H9 (cell line): ENCODE measurements around the gene SGCB. TPM values are rescaled to one million over a fixed set of nuclear protein-coding genes. Genes with fewer than 3 reads are reported as not detected.

ENCODE experiments used
- DNase-seq: peaks from one replicate; pipeline ENCODE4 v3.0.0-alpha.2; 2017
- H2AFZ ChIP-seq: one replicate; pipeline ENCODE4 v1.6.1; 2013; ENCODE audit warnings: mild to moderate bottlenecking, low read length, control low read depth, moderate library complexity
- H2AK5ac ChIP-seq: 2 replicates; pipeline ENCODE4 v1.6.1; 2013; ENCODE audit warnings: low read length, control low read depth, mixed read lengths; ENCODE audit not compliant: insufficient read length
- H2BK120ac ChIP-seq: one replicate; pipeline ENCODE4 v1.6.1; 2013; ENCODE audit warnings: low read depth, mild to moderate bottlenecking, low read length, control low read depth, inconsistent platforms; ENCODE audit not compliant: poor library complexity, severe bottlenecking
- H2BK12ac ChIP-seq: 2 replicates; pipeline ENCODE4 v1.6.1; 2013; ENCODE audit warnings: low read length, control low read depth, mixed read lengths, low read depth; ENCODE audit not compliant: insufficient read length
- H2BK15ac ChIP-seq: 2 replicates; pipeline ENCODE4 v1.6.1; 2013; ENCODE audit warnings: low read depth, low read length, control low read depth
- H2BK20ac ChIP-seq: one replicate; pipeline ENCODE4 v1.6.1; 2013; ENCODE audit warnings: low read depth, mild to moderate bottlenecking, low read length, control low read depth, inconsistent platforms; ENCODE audit not compliant: poor library complexity, severe bottlenecking
- H2BK5ac ChIP-seq: 2 replicates; pipeline ENCODE4 v1.6.1; 2013; ENCODE audit warnings: low read length, control low read depth, mixed read lengths; ENCODE audit not compliant: insufficient read length
- H3K14ac ChIP-seq: 2 replicates; pipeline ENCODE4 v1.6.1; 2013; ENCODE audit warnings: low read length, control low read depth; ENCODE audit not compliant: insufficient read depth
- H3K18ac ChIP-seq: 2 replicates; pipeline ENCODE4 v1.6.1; 2013; ENCODE audit warnings: low read depth, mild to moderate bottlenecking, mixed read lengths, low read length, control low read depth; ENCODE audit not compliant: insufficient read length
- H3K23ac ChIP-seq: 2 replicates; pipeline ENCODE4 v1.6.1; 2013; ENCODE audit warnings: low read length, control low read depth, mixed read lengths, low read depth; ENCODE audit not compliant: insufficient read length
- H3K23me2 ChIP-seq: 2 replicates; pipeline ENCODE4 v1.6.1; 2013; ENCODE audit warnings: low read depth, mild to moderate bottlenecking, mixed read lengths, low read length, control low read depth; ENCODE audit not compliant: insufficient read length, poor library complexity, severe bottlenecking
- H3K27ac ChIP-seq: 2 replicates; pipeline ENCODE4 v1.5.1; 2013; ENCODE audit warnings: low read length, control low read depth, mixed read lengths, low read depth; ENCODE audit not compliant: insufficient read length
- H3K27me3 ChIP-seq: 2 replicates; pipeline ENCODE4 v1.6.1; 2013; ENCODE audit warnings: low read length, control low read depth, inconsistent platforms; ENCODE audit not compliant: insufficient read depth
- H3K4ac ChIP-seq: 2 replicates; pipeline ENCODE4 v1.6.1; 2013; ENCODE audit warnings: low read depth, mild to moderate bottlenecking, control low read depth, inconsistent platforms, low read length, moderate library complexity
- H3K4me1 ChIP-seq: 2 replicates; pipeline ENCODE4 v1.6.1; 2013; ENCODE audit warnings: low read length, control low read depth, inconsistent platforms; ENCODE audit not compliant: insufficient read depth
- H3K4me2 ChIP-seq: 2 replicates; pipeline ENCODE4 v1.6.1; 2013; ENCODE audit warnings: low read length, control low read depth, mixed read lengths; ENCODE audit not compliant: insufficient read length, insufficient read depth
- H3K56ac ChIP-seq: 2 replicates; pipeline ENCODE4 v1.6.1; 2013; ENCODE audit warnings: low read depth, mild to moderate bottlenecking, mixed read lengths, low read length, control low read depth; ENCODE audit not compliant: insufficient read length
- H3K79me1 ChIP-seq: 2 replicates; pipeline ENCODE4 v1.6.1; 2013; ENCODE audit warnings: low read depth, mild to moderate bottlenecking, moderate library complexity, low read length, control low read depth, inconsistent platforms; ENCODE audit not compliant: insufficient read depth, poor library complexity, severe bottlenecking
- H3K79me2 ChIP-seq: 2 replicates; pipeline ENCODE4 v1.6.1; 2013; ENCODE audit warnings: low read length, control low read depth, inconsistent platforms; ENCODE audit not compliant: insufficient read depth
- H3K9ac ChIP-seq: 2 replicates; pipeline ENCODE4 v1.6.1; 2013; ENCODE audit warnings: low read length, control low read depth, mixed read lengths; ENCODE audit not compliant: insufficient read length; ENCODE audit errors: extremely low read depth
- H3K9me3 ChIP-seq: one replicate; pipeline ENCODE4 v1.6.1; 2013; ENCODE audit warnings: low read depth, low read length, inconsistent platforms; ENCODE audit not compliant: control insufficient read depth
- H3T11ph ChIP-seq: one replicate; pipeline ENCODE4 v1.6.1; 2013; ENCODE audit warnings: mild to moderate bottlenecking, low read length, control low read depth, inconsistent platforms
- H4K20me1 ChIP-seq: one replicate; pipeline ENCODE4 v1.6.1; 2013; ENCODE audit not compliant: control insufficient read depth, insufficient read length, insufficient read depth
- H4K5ac ChIP-seq: 2 replicates; pipeline ENCODE4 v1.6.1; 2013; ENCODE audit warnings: low read depth, mild to moderate bottlenecking, mixed read lengths, low read length, control low read depth; ENCODE audit not compliant: insufficient read length
- H4K8ac ChIP-seq: replicated peaks from 2 replicates; pipeline ENCODE4 v1.6.1; 2013; ENCODE audit warnings: low read length, control low read depth, mixed read lengths, low read depth; ENCODE audit not compliant: insufficient read length
- H4K91ac ChIP-seq: 2 replicates; pipeline ENCODE4 v1.6.1; 2013; ENCODE audit warnings: low read depth, mild to moderate bottlenecking, moderate library complexity, mixed read lengths, low read length, control low read depth; ENCODE audit not compliant: insufficient read length
- H3K27ac Mint-ChIP-seq, 3 experiments: 2 replicates in 2 of 3; 3 replicates in 1 of 3; pipeline ENCODE4 v1.8.0; 2020 to 2021; ENCODE audit warnings: mixed read lengths in 3 of 3, mild to moderate bottlenecking in 1 of 3, moderate library complexity in 1 of 3
- H3K27me3 Mint-ChIP-seq: 2 replicates; pipeline ENCODE4 v1.8.0; 2021; ENCODE audit warnings: low read depth, mild to moderate bottlenecking, moderate library complexity, mixed read lengths
- H3K36me3 Mint-ChIP-seq, 3 experiments: 2 replicates in 2 of 3; 3 replicates in 1 of 3; pipeline ENCODE4 v1.8.0; 2020 to 2021; ENCODE audit warnings: low read depth in 3 of 3, mixed read lengths in 3 of 3; ENCODE audit not compliant: insufficient read depth in 1 of 3
- H3K4me1 Mint-ChIP-seq, 2 experiments: 2 replicates each; pipeline ENCODE4 v1.8.0; 2020; ENCODE audit warnings: mixed read lengths in 2 of 2
- H3K4me3 Mint-ChIP-seq, 2 experiments: 2 replicates in 1 of 2; 3 replicates in 1 of 2; pipeline ENCODE4 v1.8.0; 2020 to 2021; ENCODE audit warnings: mild to moderate bottlenecking in 2 of 2, mixed read lengths in 2 of 2, moderate library complexity in 1 of 2
- H3K9me3 Mint-ChIP-seq, 2 experiments: 2 replicates in 1 of 2; 3 replicates in 1 of 2; pipeline ENCODE4 v1.8.0; 2020; ENCODE audit warnings: mild to moderate bottlenecking in 2 of 2, mixed read lengths in 2 of 2, moderate library complexity in 1 of 2
- CTCF ChIP-seq: fragments of 200-600 bp; sonication (generic); conservative IDR thresholded peaks from 3 replicates; pipeline ENCODE4 v1.8.0; 2021; ENCODE audit warnings: antibody characterized with exemption, mild to moderate bottlenecking
- WGBS: extraction: QIAGEN DNeasy Blood & Tissue Kit; methylation state at CpG from one replicate; pipeline ENCODE4 v1.1.7; 2013; ENCODE audit warnings: missing lambda C conversion rate, low lambda C conversion rate, mixed read lengths; ENCODE audit not compliant: insufficient read length; ENCODE audit errors: extremely low coverage; 5-methylcytosine and 5-hydroxymethylcytosine counted together
- total RNA-seq: library from RNA; stranded (reverse); gene quantifications from 2 replicates; pipeline ENCODE4 v1.2.1, GENCODE V29; 2021

Gene SGCB
- total RNA-seq, 1 experiment from 2014 or later = 32.3 TPM

- Histone ChIP-seq H3K79me2 (no peaks in the 10 kb centered on the region), H3K56ac (no peak overlapping the region), H2BK20ac (no peak overlapping the region), H3K18ac (no peak overlapping the region), H3K9ac (no peak overlapping the region), H4K8ac (no peak overlapping the region), H3K27ac (no peak overlapping the region), H3K27me3 (no peaks in the 10 kb centered on the region), H4K20me1 (no peaks in the 10 kb centered on the region), H4K91ac (no peak overlapping the region), H3K9me3 (no peaks in the 10 kb centered on the region), H3K4me1 (no peaks in the 10 kb centered on the region), H2BK12ac (no peak overlapping the region), H2AK5ac (no peak overlapping the region), H3K4ac (no peak overlapping the region), H3T11ph (no peak overlapping the region), H2BK5ac (no peak overlapping the region), H3K4me2 (no peak overlapping the region), H3K23me2 (no peaks in the 10 kb centered on the region), H3K14ac (no peak overlapping the region), H4K5ac (no peak overlapping the region), H3K79me1 (no peaks in the 10 kb centered on the region), H2AFZ (no peak overlapping the region), H3K23ac (no peak overlapping the region), H2BK15ac (no peak overlapping the region), H2BK120ac (no peak overlapping the region)
- Mint-ChIP-seq H3K27ac (no peak overlapping the region), H3K4me1 (peaks cover 2 to 6% of the 10 kb centered on the region in 2 experiments; a peak in 3 of 4 replicates), H3K9me3 (no peaks in the 10 kb centered on the region), H3K27me3 (no peaks in the 10 kb centered on the region), H3K4me3 (no peak overlapping the region), H3K36me3 (peaks cover 0 to 7% (median 2%) of the 10 kb centered on the region in 3 experiments; a peak in 3 of 7 replicates)
- no CpG with 5 or more reads among the region's 1 CpG for WGBS
- no peak for DNase-seq
- TF ChIP-seq CTCF = no peak
These were observed 20.3 kb downstream of the SGCB start for GRCh38 chr4:52017814-52018213.
